HEK293 (cell line): ENCODE data around the gene SCIN.
"Not testable (repeated sequence)": the region's sequence is repeated elsewhere in the genome, so short reads cannot be mapped to it uniquely, and the experiment has no call there.

Experiments
- CTCF ChIA-PET: fragments of 350-600 bp; formaldehyde crosslinking; extraction: SDS; loops from one replicate; lab custom pipeline; 2021; ENCODE audit warnings: antibody characterized with exemption; lab: Yijun Ruan, JAX
- POLR2A ChIA-PET: fragments of 300-600 bp; formaldehyde crosslinking; extraction: SDS; loops from one replicate; lab custom pipeline; 2020; ENCODE audit warnings: antibody characterized with exemption, inconsistent platforms; lab: Yijun Ruan, JAX
- H3K27ac ChIP-seq: fragments of 200-500 bp; sonication (Bioruptor generic); 2 replicates; pipeline ENCODE4 v1.5.1; 2014; ENCODE audit warnings: low read depth, low read length, control low read depth, inconsistent platforms; ENCODE audit errors: extremely low read depth
- H3K36me3 ChIP-seq, 2 experiments: fragments of 200-500 bp in 1 of 2; sonication (Bioruptor generic) in 1 of 2; 1 replicate in 1 of 2; 2 replicates in 1 of 2; pipeline ENCODE4 v1.5.1; 2014 to 2017; ENCODE audit warnings: inconsistent platforms in 2 of 2, low read length in 2 of 2; ENCODE audit not compliant: control insufficient read depth in 2 of 2, insufficient read depth in 1 of 2
- H3K4me1 ChIP-seq: fragments of 200-500 bp; sonication (Bioruptor generic); 2 replicates; pipeline ENCODE4 v1.5.1; 2014; ENCODE audit warnings: mild to moderate bottlenecking, low read length, inconsistent platforms; ENCODE audit not compliant: control insufficient read depth, insufficient read depth
- H3K4me3 ChIP-seq: 2 replicates; pipeline ENCODE4 v1.5.1; 2011; ENCODE audit warnings: low read depth, mild to moderate bottlenecking, control low read depth, low read length, moderate library complexity
- H3K9me3 ChIP-seq: fragments of 200-500 bp; sonication (Bioruptor generic); 2 replicates; pipeline ENCODE4 v1.5.1; 2014; ENCODE audit warnings: low read depth, low read length, inconsistent platforms; ENCODE audit not compliant: control insufficient read depth, insufficient read depth
- BCL11A ChIP-seq: fragments of 450-650 bp; formaldehyde crosslinking; IDR thresholded peaks from 2 replicates; pipeline ENCODE4 v1.5.1; 2016; ENCODE audit warnings: low read depth, missing biosample characterization, missing genetic modification characterization
- CTCF ChIP-seq: fragments of 450-650 bp; formaldehyde crosslinking; IDR thresholded peaks from 2 replicates; pipeline ENCODE4 v1.5.1; 2016; ENCODE audit warnings: missing biosample characterization, missing genetic modification characterization
- GLI4 ChIP-seq: fragments of 450-650 bp; formaldehyde crosslinking; IDR thresholded peaks from 2 replicates; pipeline ENCODE4 v1.5.1; 2016; ENCODE audit warnings: missing biosample characterization, missing genetic modification characterization
- GLIS1 ChIP-seq: fragments of 450-650 bp; formaldehyde crosslinking; IDR thresholded peaks from 2 replicates; pipeline ENCODE4 v1.5.1; 2016; ENCODE audit warnings: missing biosample characterization, missing genetic modification characterization
- SP3 ChIP-seq: fragments of 450-650 bp; formaldehyde crosslinking; IDR thresholded peaks from 2 replicates; pipeline ENCODE4 v1.5.1; 2016; ENCODE audit warnings: missing biosample characterization, missing genetic modification characterization
- ZBTB7A ChIP-seq: fragments of 450-650 bp; formaldehyde crosslinking; IDR thresholded peaks from 2 replicates; pipeline ENCODE4 v1.5.1; 2016; ENCODE audit warnings: low read depth, missing biosample characterization, missing genetic modification characterization
- ZNF140 ChIP-seq: fragments of 450-650 bp; formaldehyde crosslinking; IDR thresholded peaks from 2 replicates; pipeline ENCODE4 v1.5.1; 2016; ENCODE audit warnings: missing biosample characterization, missing genetic modification characterization
- ZNF266 ChIP-seq: fragments of 450-650 bp; formaldehyde crosslinking; IDR thresholded peaks from 2 replicates; pipeline ENCODE4 v1.5.1; 2016; ENCODE audit warnings: missing biosample characterization, missing genetic modification characterization, low read depth
- ZNF37A ChIP-seq: fragments of 450-650 bp; IDR thresholded peaks from 2 replicates; pipeline ENCODE4 v1.5.1; 2018; ENCODE audit warnings: missing biosample characterization, missing genetic modification characterization
- ZNF416 ChIP-seq: fragments of 450-650 bp; formaldehyde crosslinking; IDR thresholded peaks from 2 replicates; pipeline ENCODE4 v1.5.1; 2016; ENCODE audit warnings: missing biosample characterization, missing genetic modification characterization
- ZNF555 ChIP-seq: fragments of 450-650 bp; formaldehyde crosslinking; conservative IDR thresholded peaks from 2 replicates; pipeline ENCODE4 v1.5.1; 2017; ENCODE audit warnings: missing biosample characterization, mild to moderate bottlenecking, missing genetic modification characterization, inconsistent platforms
- ZNF585B ChIP-seq: fragments of 450-650 bp; formaldehyde crosslinking; IDR thresholded peaks from 2 replicates; pipeline ENCODE4 v1.5.1; 2016; ENCODE audit warnings: missing biosample characterization, missing genetic modification characterization
- ZNF600 ChIP-seq: fragments of 450-650 bp; formaldehyde crosslinking; IDR thresholded peaks from 2 replicates; pipeline ENCODE4 v1.5.1; 2016; ENCODE audit warnings: missing biosample characterization, missing genetic modification characterization
- ZNF837 ChIP-seq: fragments of 450-650 bp; formaldehyde crosslinking; IDR thresholded peaks from 2 replicates; pipeline ENCODE4 v1.5.1; 2016; ENCODE audit warnings: missing biosample characterization, missing genetic modification characterization
- ZSCAN30 ChIP-seq: fragments of 450-650 bp; IDR thresholded peaks from 2 replicates; pipeline ENCODE4 v1.5.1; 2018; ENCODE audit warnings: missing biosample characterization, mild to moderate bottlenecking, missing genetic modification characterization, moderate library complexity
- TF ChIP-seq, protein P1 (sequence below): fragments of 450-650 bp; formaldehyde crosslinking; IDR thresholded peaks from 2 replicates; pipeline ENCODE4 v1.5.0; 2017; ENCODE audit warnings: missing biosample characterization, missing genetic modification characterization, borderline replicate concordance

Gene SCIN

GRCh38 chr7:12689451-12689850 is 118.9 kb downstream of the SCIN start (continued):
- TF ChIP-seq, protein P1, sequence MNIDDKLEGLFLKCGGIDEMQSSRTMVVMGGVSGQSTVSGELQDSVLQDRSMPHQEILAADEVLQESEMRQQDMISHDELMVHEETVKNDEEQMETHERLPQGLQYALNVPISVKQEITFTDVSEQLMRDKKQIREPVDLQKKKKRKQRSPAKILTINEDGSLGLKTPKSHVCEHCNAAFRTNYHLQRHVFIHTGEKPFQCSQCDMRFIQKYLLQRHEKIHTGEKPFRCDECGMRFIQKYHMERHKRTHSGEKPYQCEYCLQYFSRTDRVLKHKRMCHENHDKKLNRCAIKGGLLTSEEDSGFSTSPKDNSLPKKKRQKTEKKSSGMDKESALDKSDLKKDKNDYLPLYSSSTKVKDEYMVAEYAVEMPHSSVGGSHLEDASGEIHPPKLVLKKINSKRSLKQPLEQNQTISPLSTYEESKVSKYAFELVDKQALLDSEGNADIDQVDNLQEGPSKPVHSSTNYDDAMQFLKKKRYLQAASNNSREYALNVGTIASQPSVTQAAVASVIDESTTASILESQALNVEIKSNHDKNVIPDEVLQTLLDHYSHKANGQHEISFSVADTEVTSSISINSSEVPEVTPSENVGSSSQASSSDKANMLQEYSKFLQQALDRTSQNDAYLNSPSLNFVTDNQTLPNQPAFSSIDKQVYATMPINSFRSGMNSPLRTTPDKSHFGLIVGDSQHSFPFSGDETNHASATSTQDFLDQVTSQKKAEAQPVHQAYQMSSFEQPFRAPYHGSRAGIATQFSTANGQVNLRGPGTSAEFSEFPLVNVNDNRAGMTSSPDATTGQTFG (tag by site-specific recombination): no peak
- TF ChIP-seq ZNF266 (tag by site-specific recombination) (no peak), BCL11A (tag by site-specific recombination) (no peak), CTCF (tag by site-specific recombination) (no peak), GLIS1 (tag by site-specific recombination) (no peak), ZNF555 (no peak)

DNA sequence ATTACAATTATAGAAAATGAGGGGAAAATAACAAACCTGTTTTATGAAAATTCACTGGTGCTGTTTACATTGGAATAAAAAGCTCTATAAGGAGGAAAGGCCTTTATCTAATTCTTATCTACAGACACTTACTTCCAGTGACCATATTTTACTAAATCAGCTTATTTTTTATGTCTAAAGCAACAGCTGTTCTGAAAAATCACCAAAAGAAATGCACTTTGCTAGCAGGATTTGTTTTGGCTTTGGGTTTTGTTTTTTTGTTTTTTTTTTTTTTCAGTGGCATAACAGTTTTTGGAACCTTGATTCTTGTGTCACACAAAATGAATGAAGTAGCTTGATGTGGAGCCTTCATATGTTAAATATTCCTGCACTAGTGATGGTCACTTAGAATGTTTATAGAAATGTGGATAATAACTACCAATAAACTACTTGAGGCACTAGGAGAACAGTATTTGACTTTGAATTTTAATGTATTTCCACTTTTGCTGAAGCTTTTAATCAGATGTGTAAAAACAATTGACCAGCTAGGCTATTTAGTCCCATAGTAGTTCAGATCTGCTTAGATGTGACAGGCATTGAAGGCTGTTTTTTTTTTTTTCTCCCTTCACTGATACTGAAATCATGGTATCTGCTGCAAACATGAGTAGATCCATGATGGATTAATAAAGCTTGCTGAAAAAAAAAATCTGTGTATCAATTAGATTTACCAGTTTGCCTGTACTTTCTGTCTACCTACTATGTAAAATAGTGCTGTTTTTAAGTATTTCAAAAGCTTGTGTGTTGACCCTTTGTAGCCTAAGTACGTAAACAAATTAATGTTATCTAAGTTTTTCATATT is 119.7 kb downstream of the SCIN start:
- no peak overlapping the region for H3K27ac ChIP-seq
- ChIA-PET POLR2A (interaction anchor here (0.6 to 1.1 kb wide), 4 partner anchors 39 to 252 kb away, joined by 3 to 4 read pairs (median 3); no protein-coding TSS in a partner anchor), CTCF (interaction anchor here (0.6 to 1.4 kb wide), 2 partner anchors 201 to 427 kb away, joined by 3 to 8 read pairs; no protein-coding TSS in a partner anchor)
- TF ChIP-seq SP3: no peak
- TF ChIP-seq ZBTB7A: no peak
- TF ChIP-seq ZNF600: no peak
- TF ChIP-seq ZNF37A: no peak
- no peak for TF ChIP-seq ZNF140 (tag by site-specific recombination)
- TF ChIP-seq, protein P1 (tag by site-specific recombination): no peak
- TF ChIP-seq ZNF585B: no peak
- TF ChIP-seq ZNF837: no peak
- no peak for TF ChIP-seq ZNF416 (tag by site-specific recombination)
- TF ChIP-seq ZSCAN30 (tag by site-specific recombination): no peak
- no peak for TF ChIP-seq GLI4
- H3K4me1 ChIP-seq: no peaks in the 10 kb centered on the region
- peak overlapping the region; percentile 21; the same call in 1 of the 2 replicates for H3K4me3 ChIP-seq
- no peaks in the 10 kb centered on the region for H3K9me3 ChIP-seq
- no peaks in the 10 kb centered on the region for H3K36me3 ChIP-seq

DNA sequence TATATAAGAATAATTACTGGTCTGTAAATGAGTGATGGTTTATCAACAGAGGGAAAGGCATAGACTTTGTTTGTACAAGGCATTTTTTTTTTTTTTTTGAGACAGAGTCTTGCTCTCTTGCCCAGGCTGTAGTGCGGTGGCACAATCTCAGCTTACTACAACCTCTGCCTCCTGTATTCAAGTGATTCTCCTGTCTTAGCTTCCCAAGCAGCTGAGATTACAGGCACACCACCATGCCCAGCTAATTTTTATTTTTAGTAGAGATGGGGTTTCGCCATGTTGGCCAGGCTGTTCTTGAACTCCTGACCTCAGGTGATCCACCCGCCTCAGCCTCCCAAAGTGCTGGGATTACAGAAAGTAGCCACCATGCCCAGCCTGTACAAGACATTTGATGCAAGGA is 120.9 kb downstream of the SCIN start:
- H3K36me3 ChIP-seq, H3K27ac ChIP-seq, H3K4me1 ChIP-seq, H3K4me3 ChIP-seq, H3K9me3 ChIP-seq, POLR2A ChIA-PET: not testable (repeated sequence)
- CTCF ChIA-PET: interaction anchor here (0.6 to 1.0 kb wide), 4 partner anchors 18 to 572 kb away, joined by 3 read pairs; no protein-coding TSS in a partner anchor
